Right lobe of liver (tissue), 4 donors: ENCODE data around the gene JMJD8.

ENCODE experiments used
- POLR2A ChIP-seq: fragments of 450-650 bp; IDR thresholded peaks from one replicate; pipeline ENCODE4 v1.6.1; 2017; ENCODE audit warnings: antibody characterized with exemption, mild to moderate bottlenecking
- TF ChIP-seq, protein P1 (sequence below), 4 donors: fragments of 200-600 bp in 3 of 4; fragments of 450-650 bp in 1 of 4; IDR thresholded peaks; one replicate each; pipeline versions ENCODE4 v1.5.1 to v1.8.0; 2016 to 2022; ENCODE audit warnings: antibody characterized with exemption in 4 of 4, mild to moderate bottlenecking in 2 of 4
- donor health status: DM: no; HTN: no; CAD: no.
- donor health status: DM: no; HTN: no; CAD: no.
- donor health status: DM: no; HTN: yes; CAD: no.

DNA sequence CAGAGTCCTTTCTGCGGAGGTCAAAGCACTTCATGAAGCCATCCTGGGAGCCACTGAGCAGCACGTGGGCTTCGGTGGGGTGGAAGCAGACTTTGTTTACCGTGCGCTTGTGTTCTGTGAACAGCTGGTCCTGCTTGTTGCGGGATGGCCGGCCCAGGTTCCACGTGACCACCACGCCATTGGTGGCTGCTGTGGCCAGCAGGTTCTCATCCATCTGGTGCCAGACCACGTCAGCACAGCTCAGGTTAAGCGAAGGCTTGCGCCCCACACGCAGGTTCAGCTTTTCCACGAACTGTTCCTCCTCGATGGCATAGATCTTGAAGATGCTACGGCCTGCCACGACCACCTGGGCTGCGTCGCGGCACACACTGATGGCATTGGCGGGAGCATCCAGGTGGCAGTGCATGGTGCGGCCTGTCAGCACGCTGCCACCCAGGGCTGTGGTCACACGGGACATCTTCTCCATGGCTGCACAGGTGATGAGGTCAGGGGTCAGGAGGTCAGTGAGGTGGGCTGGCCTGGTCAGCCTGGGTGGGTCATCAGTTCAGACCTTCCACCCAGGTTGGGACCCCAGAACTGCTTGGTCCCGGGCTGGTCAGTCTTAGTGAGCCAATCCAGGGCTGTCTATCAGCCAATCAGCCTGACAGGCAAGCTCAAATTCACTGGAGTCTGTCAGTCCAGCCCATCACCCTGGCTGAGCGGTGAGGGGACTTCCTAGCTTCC lies 5.2 kb upstream of the JMJD8 start:
- TF ChIP-seq POLR2A, result no peak
- TF ChIP-seq, protein P1, sequence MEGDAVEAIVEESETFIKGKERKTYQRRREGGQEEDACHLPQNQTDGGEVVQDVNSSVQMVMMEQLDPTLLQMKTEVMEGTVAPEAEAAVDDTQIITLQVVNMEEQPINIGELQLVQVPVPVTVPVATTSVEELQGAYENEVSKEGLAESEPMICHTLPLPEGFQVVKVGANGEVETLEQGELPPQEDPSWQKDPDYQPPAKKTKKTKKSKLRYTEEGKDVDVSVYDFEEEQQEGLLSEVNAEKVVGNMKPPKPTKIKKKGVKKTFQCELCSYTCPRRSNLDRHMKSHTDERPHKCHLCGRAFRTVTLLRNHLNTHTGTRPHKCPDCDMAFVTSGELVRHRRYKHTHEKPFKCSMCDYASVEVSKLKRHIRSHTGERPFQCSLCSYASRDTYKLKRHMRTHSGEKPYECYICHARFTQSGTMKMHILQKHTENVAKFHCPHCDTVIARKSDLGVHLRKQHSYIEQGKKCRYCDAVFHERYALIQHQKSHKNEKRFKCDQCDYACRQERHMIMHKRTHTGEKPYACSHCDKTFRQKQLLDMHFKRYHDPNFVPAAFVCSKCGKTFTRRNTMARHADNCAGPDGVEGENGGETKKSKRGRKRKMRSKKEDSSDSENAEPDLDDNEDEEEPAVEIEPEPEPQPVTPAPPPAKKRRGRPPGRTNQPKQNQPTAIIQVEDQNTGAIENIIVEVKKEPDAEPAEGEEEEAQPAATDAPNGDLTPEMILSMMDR (IDR thresholded peaks at IDR 0.05), result no peak
